Measurements from ENCODE around the gene OR6A2.

- TF ChIP-seq CTCF (IDR thresholded peaks at IDR 0.05 in 2 of 3, conservative IDR thresholded peaks at IDR 0.05 in 1 of 3; ENCODE audit: control insufficient read depth in 2 of 3, extremely low read depth in 1 of 3, insufficient read depth in 1 of 3, low read depth in 3 of 3, low read length in 3 of 3) (no peak), LARP7 (IDR thresholded peaks at IDR 0.05) (no peak), YY1 (IDR thresholded peaks at IDR 0.05; ENCODE audit: low read depth, low read length) (no peak), CHD4 (IDR thresholded peaks at IDR 0.05) (no peak), USF1 (IDR thresholded peaks at IDR 0.05; ENCODE audit: borderline replicate concordance, extremely low read length, insufficient read depth, low read depth, low read length) (no peak), EP300 (IDR thresholded peaks at IDR 0.05; ENCODE audit: borderline replicate concordance in 1 of 2, control insufficient read depth in 1 of 2, low read depth in 2 of 2, low read length in 2 of 2) (no peak), POLR2A (IDR thresholded peaks at IDR 0.05; ENCODE audit: low read depth, low read length) (no peak), USF2 (IDR thresholded peaks at IDR 0.05; ENCODE audit: borderline replicate concordance, low read depth, low read length) (no peak)
These were observed 52.3 kb downstream of the OR6A2 start for GRCh38 chr11:6747097-6747668.
